GM23338 (cell line): ENCODE measurements around the gene SCFD2.

Experiments
- CREB1 ChIP-seq: fragments of 250-450 bp; sonication (Bioruptor Pico); IDR thresholded peaks from 2 replicates; pipeline ENCODE4 v1.5.0; 2020; ENCODE audit warnings: low read depth, mild to moderate bottlenecking, moderate library complexity
- CTCF ChIP-seq, 2 experiments: fragments of 200-600 bp in 1 of 2; sonication (generic) in 1 of 2; conservative IDR thresholded peaks; 2 replicates each; pipeline versions ENCODE4 v1.5.1 to v1.6.1; 2016 to 2017; ENCODE audit warnings: antibody characterized with exemption in 2 of 2, low read depth in 2 of 2, mild to moderate bottlenecking in 2 of 2, moderate library complexity in 1 of 2
- ETS1 ChIP-seq: IDR thresholded peaks from 2 replicates; pipeline ENCODE4 v1.6.1; 2016; ENCODE audit warnings: antibody characterized with exemption
- EZH2 ChIP-seq: fragments of 200-600 bp; sonication (generic); IDR thresholded peaks from one replicate; pipeline ENCODE4 v1.8.0; 2017; ENCODE audit warnings: antibody characterized with exemption, mild to moderate bottlenecking, low read depth; ENCODE audit not compliant: unreplicated experiment
- EZH2phosphoT487 ChIP-seq: fragments of 200-600 bp; sonication (generic); IDR thresholded peaks from one replicate; pipeline ENCODE4 v1.8.1; 2018; ENCODE audit warnings: antibody characterized with exemption; ENCODE audit not compliant: unreplicated experiment
- JUNB ChIP-seq: IDR thresholded peaks from one replicate; pipeline ENCODE4 v1.6.1; 2016; ENCODE audit warnings: antibody characterized with exemption; ENCODE audit not compliant: unreplicated experiment
- NANOG ChIP-seq: IDR thresholded peaks from 2 replicates; pipeline ENCODE4 v1.6.1; 2016; ENCODE audit warnings: antibody characterized with exemption, borderline replicate concordance
- POLR2AphosphoS5 ChIP-seq: IDR thresholded peaks from 2 replicates; pipeline ENCODE4 v1.6.1; 2016; ENCODE audit warnings: antibody characterized with exemption, low read depth
- STAT1 ChIP-seq: IDR thresholded peaks from one replicate; pipeline ENCODE4 v1.6.1; 2016; ENCODE audit warnings: antibody characterized with exemption; ENCODE audit not compliant: unreplicated experiment
- TF ChIP-seq, protein P1 (sequence below): IDR thresholded peaks from one replicate; pipeline ENCODE4 v1.6.1; 2018; ENCODE audit warnings: antibody characterized with exemption; ENCODE audit not compliant: unreplicated experiment
- TF ChIP-seq, protein P2 (sequence below): fragments of 250-450 bp; sonication (Bioruptor Pico); IDR thresholded peaks from 2 replicates; pipeline ENCODE4 v1.5.0; 2020; ENCODE audit warnings: mild to moderate bottlenecking, moderate library complexity

- TF ChIP-seq POLR2AphosphoS5 = no peak
- TF ChIP-seq JUNB = no peak
- TF ChIP-seq CTCF (conservative IDR thresholded peaks at IDR 0.05; ENCODE audit: low read depth in 2 of 2) = no peak
- no peak for TF ChIP-seq EZH2
- no peak for TF ChIP-seq STAT1
- TF ChIP-seq, protein P1, sequence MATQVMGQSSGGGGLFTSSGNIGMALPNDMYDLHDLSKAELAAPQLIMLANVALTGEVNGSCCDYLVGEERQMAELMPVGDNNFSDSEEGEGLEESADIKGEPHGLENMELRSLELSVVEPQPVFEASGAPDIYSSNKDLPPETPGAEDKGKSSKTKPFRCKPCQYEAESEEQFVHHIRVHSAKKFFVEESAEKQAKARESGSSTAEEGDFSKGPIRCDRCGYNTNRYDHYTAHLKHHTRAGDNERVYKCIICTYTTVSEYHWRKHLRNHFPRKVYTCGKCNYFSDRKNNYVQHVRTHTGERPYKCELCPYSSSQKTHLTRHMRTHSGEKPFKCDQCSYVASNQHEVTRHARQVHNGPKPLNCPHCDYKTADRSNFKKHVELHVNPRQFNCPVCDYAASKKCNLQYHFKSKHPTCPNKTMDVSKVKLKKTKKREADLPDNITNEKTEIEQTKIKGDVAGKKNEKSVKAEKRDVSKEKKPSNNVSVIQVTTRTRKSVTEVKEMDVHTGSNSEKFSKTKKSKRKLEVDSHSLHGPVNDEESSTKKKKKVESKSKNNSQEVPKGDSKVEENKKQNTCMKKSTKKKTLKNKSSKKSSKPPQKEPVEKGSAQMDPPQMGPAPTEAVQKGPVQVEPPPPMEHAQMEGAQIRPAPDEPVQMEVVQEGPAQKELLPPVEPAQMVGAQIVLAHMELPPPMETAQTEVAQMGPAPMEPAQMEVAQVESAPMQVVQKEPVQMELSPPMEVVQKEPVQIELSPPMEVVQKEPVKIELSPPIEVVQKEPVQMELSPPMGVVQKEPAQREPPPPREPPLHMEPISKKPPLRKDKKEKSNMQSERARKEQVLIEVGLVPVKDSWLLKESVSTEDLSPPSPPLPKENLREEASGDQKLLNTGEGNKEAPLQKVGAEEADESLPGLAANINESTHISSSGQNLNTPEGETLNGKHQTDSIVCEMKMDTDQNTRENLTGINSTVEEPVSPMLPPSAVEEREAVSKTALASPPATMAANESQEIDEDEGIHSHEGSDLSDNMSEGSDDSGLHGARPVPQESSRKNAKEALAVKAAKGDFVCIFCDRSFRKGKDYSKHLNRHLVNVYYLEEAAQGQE = no peak
- no peak for TF ChIP-seq ETS1
- TF ChIP-seq EZH2phosphoT487 = no peak
- TF ChIP-seq, protein P2, sequence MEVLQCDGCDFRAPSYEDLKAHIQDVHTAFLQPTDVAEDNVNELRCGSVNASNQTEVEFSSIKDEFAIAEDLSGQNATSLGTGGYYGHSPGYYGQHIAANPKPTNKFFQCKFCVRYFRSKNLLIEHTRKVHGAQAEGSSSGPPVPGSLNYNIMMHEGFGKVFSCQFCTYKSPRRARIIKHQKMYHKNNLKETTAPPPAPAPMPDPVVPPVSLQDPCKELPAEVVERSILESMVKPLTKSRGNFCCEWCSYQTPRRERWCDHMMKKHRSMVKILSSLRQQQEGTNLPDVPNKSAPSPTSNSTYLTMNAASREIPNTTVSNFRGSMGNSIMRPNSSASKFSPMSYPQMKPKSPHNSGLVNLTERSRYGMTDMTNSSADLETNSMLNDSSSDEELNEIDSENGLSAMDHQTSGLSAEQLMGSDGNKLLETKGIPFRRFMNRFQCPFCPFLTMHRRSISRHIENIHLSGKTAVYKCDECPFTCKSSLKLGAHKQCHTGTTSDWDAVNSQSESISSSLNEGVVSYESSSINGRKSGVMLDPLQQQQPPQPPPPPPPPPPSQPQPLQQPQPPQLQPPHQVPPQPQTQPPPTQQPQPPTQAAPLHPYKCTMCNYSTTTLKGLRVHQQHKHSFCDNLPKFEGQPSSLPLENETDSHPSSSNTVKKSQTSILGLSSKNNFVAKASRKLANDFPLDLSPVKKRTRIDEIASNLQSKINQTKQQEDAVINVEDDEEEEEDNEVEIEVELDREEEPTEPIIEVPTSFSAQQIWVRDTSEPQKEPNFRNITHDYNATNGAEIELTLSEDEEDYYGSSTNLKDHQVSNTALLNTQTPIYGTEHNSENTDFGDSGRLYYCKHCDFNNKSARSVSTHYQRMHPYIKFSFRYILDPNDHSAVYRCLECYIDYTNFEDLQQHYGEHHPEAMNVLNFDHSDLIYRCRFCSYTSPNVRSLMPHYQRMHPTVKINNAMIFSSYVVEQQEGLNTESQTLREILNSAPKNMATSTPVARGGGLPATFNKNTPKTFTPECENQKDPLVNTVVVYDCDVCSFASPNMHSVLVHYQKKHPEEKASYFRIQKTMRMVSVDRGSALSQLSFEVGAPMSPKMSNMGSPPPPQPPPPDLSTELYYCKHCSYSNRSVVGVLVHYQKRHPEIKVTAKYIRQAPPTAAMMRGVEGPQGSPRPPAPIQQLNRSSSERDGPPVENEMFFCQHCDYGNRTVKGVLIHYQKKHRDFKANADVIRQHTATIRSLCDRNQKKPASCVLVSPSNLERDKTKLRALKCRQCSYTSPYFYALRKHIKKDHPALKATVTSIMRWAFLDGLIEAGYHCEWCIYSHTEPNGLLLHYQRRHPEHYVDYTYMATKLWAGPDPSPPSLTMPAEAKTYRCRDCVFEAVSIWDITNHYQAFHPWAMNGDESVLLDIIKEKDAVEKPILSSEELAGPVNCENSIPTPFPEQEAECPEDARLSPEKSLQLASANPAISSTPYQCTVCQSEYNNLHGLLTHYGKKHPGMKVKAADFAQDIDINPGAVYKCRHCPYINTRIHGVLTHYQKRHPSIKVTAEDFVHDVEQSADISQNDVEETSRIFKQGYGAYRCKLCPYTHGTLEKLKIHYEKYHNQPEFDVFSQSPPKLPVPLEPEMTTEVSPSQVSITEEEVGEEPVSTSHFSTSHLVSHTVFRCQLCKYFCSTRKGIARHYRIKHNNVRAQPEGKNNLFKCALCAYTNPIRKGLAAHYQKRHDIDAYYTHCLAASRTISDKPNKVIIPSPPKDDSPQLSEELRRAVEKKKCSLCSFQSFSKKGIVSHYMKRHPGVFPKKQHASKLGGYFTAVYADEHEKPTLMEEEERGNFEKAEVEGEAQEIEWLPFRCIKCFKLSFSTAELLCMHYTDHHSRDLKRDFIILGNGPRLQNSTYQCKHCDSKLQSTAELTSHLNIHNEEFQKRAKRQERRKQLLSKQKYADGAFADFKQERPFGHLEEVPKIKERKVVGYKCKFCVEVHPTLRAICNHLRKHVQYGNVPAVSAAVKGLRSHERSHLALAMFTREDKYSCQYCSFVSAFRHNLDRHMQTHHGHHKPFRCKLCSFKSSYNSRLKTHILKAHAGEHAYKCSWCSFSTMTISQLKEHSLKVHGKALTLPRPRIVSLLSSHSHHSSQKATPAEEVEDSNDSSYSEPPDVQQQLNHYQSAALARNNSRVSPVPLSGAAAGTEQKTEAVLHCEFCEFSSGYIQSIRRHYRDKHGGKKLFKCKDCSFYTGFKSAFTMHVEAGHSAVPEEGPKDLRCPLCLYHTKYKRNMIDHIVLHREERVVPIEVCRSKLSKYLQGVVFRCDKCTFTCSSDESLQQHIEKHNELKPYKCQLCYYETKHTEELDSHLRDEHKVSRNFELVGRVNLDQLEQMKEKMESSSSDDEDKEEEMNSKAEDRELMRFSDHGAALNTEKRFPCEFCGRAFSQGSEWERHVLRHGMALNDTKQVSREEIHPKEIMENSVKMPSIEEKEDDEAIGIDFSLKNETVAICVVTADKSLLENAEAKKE (CRISPR knock-in tag) = no peak
- no peak for TF ChIP-seq CREB1
- TF ChIP-seq NANOG = no peak
These were observed 488.8 kb downstream of the SCFD2 start for GRCh38 chr4:52877036-52877435.
